IMR-90 (cell line): ENCODE data around the gene TBX3. TPM values are rescaled to one million over a fixed set of nuclear protein-coding genes. Genes with fewer than 3 reads are reported as not detected.

ENCODE experiments used
- ATAC-seq: fragments of 200-7000 bp; cut with Tn5 transposase; 2 replicates; pipeline ENCODE4 v1.9.1; 2020; ENCODE audit warnings: low read depth, mild to moderate bottlenecking, moderate library complexity
- BruUV-seq: library from RNA; stranded (reverse); fragments of 400-500 nt; replicated peaks from 2 replicates; lab custom pipeline; 2021; lab: Mats Ljungman, UMichigan
- CTCF ChIA-PET: fragments of 300-600 bp; formaldehyde crosslinking; extraction: SDS; loops from one replicate; lab custom pipeline; 2021; ENCODE audit warnings: antibody characterized with exemption; lab: Yijun Ruan, JAX
- POLR2A ChIA-PET: fragments of 300-600 bp; sonication (Branson Sonifier 250); formaldehyde crosslinking; loops from one replicate; lab custom pipeline; 2022; ENCODE audit warnings: antibody characterized with exemption; ENCODE audit not compliant: unreplicated experiment; lab: Charles Lee
- DNase-seq: peaks from one replicate; pipeline ENCODE4 v3.0.0; 2013
- H2AFZ ChIP-seq: replicated peaks from 2 replicates; pipeline ENCODE3; 2013; ENCODE audit warnings: low read length, mild to moderate bottlenecking; ENCODE audit not compliant: poor library complexity
- H2AK5ac ChIP-seq: 2 replicates; pipeline ENCODE4 v1.6.1; 2013; ENCODE audit warnings: low read depth, low read length, inconsistent platforms
- H2AK9ac ChIP-seq: replicated peaks from 2 replicates; pipeline ENCODE3; 2013; ENCODE audit warnings: mild to moderate bottlenecking, low read depth, low read length, moderate library complexity; ENCODE audit not compliant: poor library complexity
- H2BK120ac ChIP-seq: 2 replicates; pipeline ENCODE4 v1.6.1; 2013; ENCODE audit warnings: low read depth, low read length, inconsistent platforms
- H2BK15ac ChIP-seq: 3 replicates; pipeline ENCODE4 v1.6.1; 2013; ENCODE audit warnings: low read depth, low read length, inconsistent platforms
- H2BK20ac ChIP-seq: 2 replicates; pipeline ENCODE4 v1.6.1; 2013; ENCODE audit warnings: low read depth, mild to moderate bottlenecking, inconsistent platforms, low read length, moderate library complexity
- H2BK5ac ChIP-seq: 2 replicates; pipeline ENCODE4 v1.6.1; 2013; ENCODE audit warnings: mild to moderate bottlenecking, low read depth, low read length, inconsistent platforms; ENCODE audit not compliant: poor library complexity, severe bottlenecking
- H3K14ac ChIP-seq: replicated peaks from 2 replicates; pipeline ENCODE4 v1.6.1; 2013; ENCODE audit warnings: low read depth, low read length, inconsistent platforms
- H3K18ac ChIP-seq: 2 replicates; pipeline ENCODE4 v1.6.1; 2013; ENCODE audit warnings: low read depth, low read length, control low read depth
- H3K23ac ChIP-seq: 2 replicates; pipeline ENCODE4 v1.6.1; 2013; ENCODE audit warnings: low read depth, low read length, inconsistent platforms
- H3K27ac ChIP-seq: 2 replicates; pipeline ENCODE4 v1.5.1; 2013; ENCODE audit warnings: mild to moderate bottlenecking, control low read depth, low read length; ENCODE audit not compliant: insufficient read depth
- H3K27me3 ChIP-seq: 2 replicates; pipeline ENCODE4 v1.6.1; 2013; ENCODE audit warnings: low read length; ENCODE audit not compliant: control insufficient read depth, insufficient read depth
- H3K36me3 ChIP-seq: 2 replicates; pipeline ENCODE4 v1.6.1; 2013; ENCODE audit warnings: low read length, mixed read lengths; ENCODE audit not compliant: control insufficient read depth, insufficient read depth
- H3K4ac ChIP-seq: 2 replicates; pipeline ENCODE4 v1.6.1; 2013; ENCODE audit warnings: low read depth, low read length, inconsistent platforms
- H3K4me1 ChIP-seq: 2 replicates; pipeline ENCODE4 v1.6.1; 2013; ENCODE audit warnings: low read length, mixed read lengths; ENCODE audit not compliant: control insufficient read depth, insufficient read depth
- H3K4me2 ChIP-seq: 2 replicates; pipeline ENCODE4 v1.6.1; 2013; ENCODE audit warnings: low read depth, mild to moderate bottlenecking, control low read depth, low read length, moderate library complexity
- H3K4me3 ChIP-seq: 2 replicates; pipeline ENCODE4 v1.5.1; 2013; ENCODE audit warnings: low read depth, mild to moderate bottlenecking, control low read depth, low read length, moderate library complexity; ENCODE audit not compliant: insufficient read depth
- H3K56ac ChIP-seq: 2 replicates; pipeline ENCODE4 v1.6.1; 2013; ENCODE audit warnings: low read length, inconsistent platforms; ENCODE audit not compliant: insufficient read depth; ENCODE audit errors: extremely low read depth
- H3K79me1 ChIP-seq, 2 experiments: 2 replicates each; pipeline ENCODE4 v1.6.1; 2013; ENCODE audit warnings: low read length in 2 of 2, inconsistent platforms in 1 of 2, low read depth in 1 of 2
- H3K9ac ChIP-seq: 2 replicates; pipeline ENCODE4 v1.6.1; 2013; ENCODE audit warnings: low read depth, low read length, control low read depth
- H3K9me1 ChIP-seq: 2 replicates; pipeline ENCODE4 v1.6.1; 2013; ENCODE audit warnings: low read length, inconsistent platforms; ENCODE audit not compliant: insufficient read depth
- H3K9me3 ChIP-seq: 2 replicates; pipeline ENCODE4 v1.6.1; 2013; ENCODE audit warnings: low read length; ENCODE audit not compliant: control insufficient read depth, insufficient read depth
- H4K20me1 ChIP-seq: 2 replicates; pipeline ENCODE4 v1.6.1; 2013; ENCODE audit warnings: low read length, inconsistent platforms; ENCODE audit not compliant: insufficient read depth
- H4K5ac ChIP-seq: 2 replicates; pipeline ENCODE4 v1.6.1; 2013; ENCODE audit warnings: mild to moderate bottlenecking, low read depth, low read length, control low read depth
- H4K8ac ChIP-seq, 2 experiments: 2 replicates each; pipeline ENCODE4 v1.6.1; 2013; ENCODE audit warnings: low read depth in 2 of 2, low read length in 2 of 2, control low read depth in 1 of 2, inconsistent platforms in 1 of 2
- H4K91ac ChIP-seq: 2 replicates; pipeline ENCODE4 v1.6.1; 2013; ENCODE audit warnings: low read depth, low read length, inconsistent platforms; ENCODE audit not compliant: insufficient read depth
- BHLHE40 ChIP-seq: fragments of 150-350 bp; IDR thresholded peaks from 2 replicates; pipeline ENCODE4 v1.6.1; 2016; ENCODE audit warnings: mild to moderate bottlenecking, low read depth, low read length
- CEBPB ChIP-seq: IDR thresholded peaks from 2 replicates; pipeline ENCODE4 v1.6.1; 2012; ENCODE audit warnings: low read depth, low read length, improper control_type of control experiment
- ELK1 ChIP-seq: fragments of 150-350 bp; IDR thresholded peaks from 2 replicates; pipeline ENCODE4 v1.6.1; 2016; ENCODE audit warnings: low read depth, mild to moderate bottlenecking, low read length, moderate library complexity, borderline replicate concordance
- FOS ChIP-seq: fragments of 150-350 bp; IDR thresholded peaks from 2 replicates; pipeline ENCODE4 v1.6.1; 2016; ENCODE audit warnings: low read depth, low read length
- MAFK ChIP-seq: IDR thresholded peaks from 2 replicates; pipeline ENCODE4 v1.6.1; 2012; ENCODE audit warnings: low read depth, low read length, improper control_type of control experiment
- MXI1 ChIP-seq: IDR thresholded peaks from 2 replicates; pipeline ENCODE4 v1.6.1; 2012; ENCODE audit warnings: low read depth, mild to moderate bottlenecking, low read length, moderate library complexity, borderline replicate concordance
- POLR2A ChIP-seq: IDR thresholded peaks from 2 replicates; pipeline ENCODE4 v1.6.1; 2012; ENCODE audit warnings: mild to moderate bottlenecking, low read depth, low read length
- RCOR1 ChIP-seq: IDR thresholded peaks from 2 replicates; pipeline ENCODE4 v1.6.1; 2012; ENCODE audit warnings: mild to moderate bottlenecking, low read length, improper control_type of control experiment; ENCODE audit not compliant: insufficient replicate concordance
- RFX5 ChIP-seq: IDR thresholded peaks from 2 replicates; pipeline ENCODE4 v1.8.0; 2012; ENCODE audit warnings: low read depth, mild to moderate bottlenecking, low read length, moderate library complexity
- WGBS, 2 experiments: methylation state at CpG; one replicate each; pipeline versions ENCODE4 v1.1.5 to v1.1.7; 2013; ENCODE audit warnings: missing lambda C conversion rate in 2 of 2; ENCODE audit not compliant: insufficient read length in 1 of 2; ENCODE audit errors: extremely low coverage in 2 of 2; 5-methylcytosine and 5-hydroxymethylcytosine counted together
- dilution Hi-C: fragments of 300-500 bp; cut with HindIII; formaldehyde crosslinking; loops from one replicate; pipeline ENCODE4 v1.14.3; 2018; ENCODE audit warnings: low sequenced_read_pairs; ENCODE audit not compliant: unreplicated experiment
- in situ Hi-C: fragments of 300-500 bp; cut with MboI; formaldehyde crosslinking; loops from 3 replicates; pipeline ENCODE4 v1.14.3; 2019; ENCODE audit warnings: low sequenced_read_pairs, inconsistent platforms, mixed read lengths
- intact Hi-C: fragments of 100-400 bp; cut with micrococcal nuclease; formaldehyde crosslinking; loops from 2 replicates; pipeline ENCODE4 v1.10.0; 2022
- polyA plus RNA-seq, 3 experiments: library from polyadenylated mRNA; depleted of rRNA; stranded (reverse); fragments of >200 nt; gene quantifications; 2 replicates each; pipeline ENCODE4 v1.2.3, GENCODE V29; 2012; ENCODE audit warnings: low replicate concordance in 1 of 3
- total RNA-seq: library from RNA; depleted of rRNA; stranded (reverse); fragments of >200 nt; gene quantifications from 2 replicates; pipeline ENCODE4 v1.2.3, GENCODE V29; 2012
- TF ChIP-seq, protein P1 (sequence below): fragments of 150-350 bp; IDR thresholded peaks from 2 replicates; pipeline ENCODE4 v1.6.1; 2017; ENCODE audit warnings: mild to moderate bottlenecking, antibody characterized with exemption, low read length, low read depth
- TF ChIP-seq, protein P2 (sequence below): conservative IDR thresholded peaks from 2 replicates; pipeline ENCODE4 v1.5.1; 2012; ENCODE audit warnings: mild to moderate bottlenecking, low read depth, low read length, improper control_type of control experiment

Gene TBX3
- total and polyA plus RNA-seq, 2 of the 4 experiments (the other 2 are of a cell fraction): 15.8 to 44.9 TPM

GRCh38 chr12:114713466-114714215, 29.7 kb upstream of the TBX3 start:
- Histone ChIP-seq H2AK9ac (no peak overlapping the region), H2BK20ac (no peak overlapping the region), H3K4me1 (no peaks in the 10 kb centered on the region), H2BK15ac (no peak overlapping the region), H2BK120ac (no peak overlapping the region), H4K8ac (no peak overlapping the region), H2BK5ac (no peak overlapping the region), H3K9me3 (peaks cover 5% of the 10 kb centered on the region), H3K79me1 (no peaks in the 10 kb centered on the region), H4K91ac (no peak overlapping the region), H3K23ac (no peak overlapping the region), H3K14ac (no peak overlapping the region), H3K4me2 (no peak overlapping the region), H3K18ac (no peak overlapping the region), H4K5ac (no peak overlapping the region), H3K9me1 (no peaks in the 10 kb centered on the region; the same call in 1 of the 2 replicates), H4K20me1 (no peaks in the 10 kb centered on the region), H3K56ac (no peak overlapping the region), H3K27ac (no peak overlapping the region), H3K27me3 (peaks cover 6% of the 10 kb centered on the region), H2AFZ (no peak overlapping the region), H2AK5ac (no peak overlapping the region), H3K36me3 (no peaks in the 10 kb centered on the region), H3K4me3 (no peak overlapping the region), H3K9ac (no peak overlapping the region), H3K4ac (no peak overlapping the region)
- intact Hi-C loops: no loop called here
- ATAC-seq: no peak
- CTCF ChIA-PET: interaction anchor here (0.6 kb wide), 1 partner anchor 10 kb away, joined by 3 read pairs; no protein-coding TSS in a partner anchor
- in situ Hi-C loops: no loop called here
- no peak for DNase-seq
- TF ChIP-seq RCOR1: no peak
- no peak for TF ChIP-seq FOS
- no peak for TF ChIP-seq RFX5
- TF ChIP-seq, protein P1, sequence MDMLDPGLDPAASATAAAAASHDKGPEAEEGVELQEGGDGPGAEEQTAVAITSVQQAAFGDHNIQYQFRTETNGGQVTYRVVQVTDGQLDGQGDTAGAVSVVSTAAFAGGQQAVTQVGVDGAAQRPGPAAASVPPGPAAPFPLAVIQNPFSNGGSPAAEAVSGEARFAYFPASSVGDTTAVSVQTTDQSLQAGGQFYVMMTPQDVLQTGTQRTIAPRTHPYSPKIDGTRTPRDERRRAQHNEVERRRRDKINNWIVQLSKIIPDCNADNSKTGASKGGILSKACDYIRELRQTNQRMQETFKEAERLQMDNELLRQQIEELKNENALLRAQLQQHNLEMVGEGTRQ: no peak
- TF ChIP-seq, protein P2, sequence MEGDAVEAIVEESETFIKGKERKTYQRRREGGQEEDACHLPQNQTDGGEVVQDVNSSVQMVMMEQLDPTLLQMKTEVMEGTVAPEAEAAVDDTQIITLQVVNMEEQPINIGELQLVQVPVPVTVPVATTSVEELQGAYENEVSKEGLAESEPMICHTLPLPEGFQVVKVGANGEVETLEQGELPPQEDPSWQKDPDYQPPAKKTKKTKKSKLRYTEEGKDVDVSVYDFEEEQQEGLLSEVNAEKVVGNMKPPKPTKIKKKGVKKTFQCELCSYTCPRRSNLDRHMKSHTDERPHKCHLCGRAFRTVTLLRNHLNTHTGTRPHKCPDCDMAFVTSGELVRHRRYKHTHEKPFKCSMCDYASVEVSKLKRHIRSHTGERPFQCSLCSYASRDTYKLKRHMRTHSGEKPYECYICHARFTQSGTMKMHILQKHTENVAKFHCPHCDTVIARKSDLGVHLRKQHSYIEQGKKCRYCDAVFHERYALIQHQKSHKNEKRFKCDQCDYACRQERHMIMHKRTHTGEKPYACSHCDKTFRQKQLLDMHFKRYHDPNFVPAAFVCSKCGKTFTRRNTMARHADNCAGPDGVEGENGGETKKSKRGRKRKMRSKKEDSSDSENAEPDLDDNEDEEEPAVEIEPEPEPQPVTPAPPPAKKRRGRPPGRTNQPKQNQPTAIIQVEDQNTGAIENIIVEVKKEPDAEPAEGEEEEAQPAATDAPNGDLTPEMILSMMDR: no peak
- TF ChIP-seq CEBPB: no peak
- TF ChIP-seq MXI1: no peak
- TF ChIP-seq POLR2A: no peak
- no peak for TF ChIP-seq ELK1
- TF ChIP-seq MAFK: no peak
- no peak for TF ChIP-seq BHLHE40
- POLR2A ChIA-PET: no interaction called here
- WGBS, 2 experiments: no CpG with 5 or more reads among the region's 9 CpGs
- dilution Hi-C loops: no loop called here
- BruUV-seq: no TSS peak
